Tibial nerve (tissue), 4 donors: ENCODE data around the gene G3BP2.

Experiments used
- EP300 ChIP-seq, 2 donors: sonication (generic); formaldehyde crosslinking; IDR thresholded peaks; one replicate each; pipeline ENCODE4 v1.6.1; 2017; ENCODE audit warnings: antibody characterized with exemption in 2 of 2, mild to moderate bottlenecking in 1 of 2
- POLR2A ChIP-seq, 2 donors: fragments of 450-650 bp; IDR thresholded peaks; one replicate each; pipeline ENCODE4 v1.6.1; 2017; ENCODE audit warnings: antibody characterized with exemption in 2 of 2, mild to moderate bottlenecking in 2 of 2, moderate library complexity in 2 of 2
- TF ChIP-seq, protein P1 (sequence below), 5 experiments: fragments of 200-600 bp in 3 of 5; fragments of 450-650 bp in 2 of 5; sonication (generic) in 3 of 5; IDR thresholded peaks; one replicate each; pipeline ENCODE4 v1.5.1; 2016 to 2019; ENCODE audit warnings: antibody characterized with exemption in 5 of 5, mild to moderate bottlenecking in 3 of 5, moderate library complexity in 2 of 5

DNA sequence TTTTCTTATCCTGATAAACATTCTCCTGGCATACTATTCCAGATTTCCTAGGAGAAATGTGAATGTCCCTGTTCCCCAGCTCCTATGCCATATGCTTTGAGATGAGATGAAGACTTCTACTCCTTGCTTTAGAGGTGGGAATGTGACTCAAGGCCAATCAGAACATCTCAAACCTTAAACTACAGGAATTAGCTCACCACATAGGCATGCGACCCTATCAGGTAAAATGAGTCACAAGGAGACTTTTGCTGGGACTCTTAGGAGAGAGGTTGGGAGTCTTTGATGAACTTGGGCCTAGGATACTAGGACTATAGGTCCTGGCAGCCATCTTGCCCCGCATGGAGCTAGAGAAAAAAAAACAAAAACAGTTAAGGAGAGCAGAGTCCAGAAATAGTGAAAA lies 45.3 kb upstream of the G3BP2 start:
- TF ChIP-seq, protein P1, sequence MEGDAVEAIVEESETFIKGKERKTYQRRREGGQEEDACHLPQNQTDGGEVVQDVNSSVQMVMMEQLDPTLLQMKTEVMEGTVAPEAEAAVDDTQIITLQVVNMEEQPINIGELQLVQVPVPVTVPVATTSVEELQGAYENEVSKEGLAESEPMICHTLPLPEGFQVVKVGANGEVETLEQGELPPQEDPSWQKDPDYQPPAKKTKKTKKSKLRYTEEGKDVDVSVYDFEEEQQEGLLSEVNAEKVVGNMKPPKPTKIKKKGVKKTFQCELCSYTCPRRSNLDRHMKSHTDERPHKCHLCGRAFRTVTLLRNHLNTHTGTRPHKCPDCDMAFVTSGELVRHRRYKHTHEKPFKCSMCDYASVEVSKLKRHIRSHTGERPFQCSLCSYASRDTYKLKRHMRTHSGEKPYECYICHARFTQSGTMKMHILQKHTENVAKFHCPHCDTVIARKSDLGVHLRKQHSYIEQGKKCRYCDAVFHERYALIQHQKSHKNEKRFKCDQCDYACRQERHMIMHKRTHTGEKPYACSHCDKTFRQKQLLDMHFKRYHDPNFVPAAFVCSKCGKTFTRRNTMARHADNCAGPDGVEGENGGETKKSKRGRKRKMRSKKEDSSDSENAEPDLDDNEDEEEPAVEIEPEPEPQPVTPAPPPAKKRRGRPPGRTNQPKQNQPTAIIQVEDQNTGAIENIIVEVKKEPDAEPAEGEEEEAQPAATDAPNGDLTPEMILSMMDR (IDR thresholded peaks at IDR 0.05), result no peak
- TF ChIP-seq POLR2A (IDR thresholded peaks at IDR 0.05) (no peak), EP300 (IDR thresholded peaks at IDR 0.05) (no peak)
